ENCODE data around the gene ZNG1C.
"Not testable (repeated sequence)": the region's sequence is repeated elsewhere in the genome, so short reads cannot be mapped to it uniquely, and the experiment has no call there.

Gene ZNG1C

GRCh38 chr9:68241683-68242082 lies at the start of gene ZNG1C:
ZNG1C (plus strand) TSS chr9:68241983; CDS start chr9:68242032, 49 bp downstream.
- not testable (repeated sequence) for DNase-seq (ENCODE audit: low read depth)

DNA sequence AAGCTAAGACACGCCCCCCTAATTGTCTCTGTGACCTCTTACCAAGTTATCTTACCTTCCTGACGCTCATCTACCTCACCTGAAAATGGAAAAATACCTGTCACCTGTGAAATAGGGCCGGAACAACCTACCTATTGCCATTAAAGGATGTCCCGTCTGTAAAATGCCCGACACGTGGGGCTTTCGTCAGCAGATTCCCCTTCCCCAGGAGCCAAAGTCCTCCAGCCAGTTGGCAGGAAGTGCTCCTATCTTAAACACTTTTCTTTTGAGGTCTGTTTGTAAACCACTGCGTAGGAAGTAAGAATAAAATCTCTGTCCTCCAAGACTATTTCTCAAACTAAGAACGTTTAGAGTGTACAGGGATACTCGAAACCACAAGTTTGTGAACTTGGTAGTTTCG lies 654 bp downstream of the ZNG1C start:
- DNase-seq (ENCODE audit: low read depth) = not testable (repeated sequence)

DNA sequence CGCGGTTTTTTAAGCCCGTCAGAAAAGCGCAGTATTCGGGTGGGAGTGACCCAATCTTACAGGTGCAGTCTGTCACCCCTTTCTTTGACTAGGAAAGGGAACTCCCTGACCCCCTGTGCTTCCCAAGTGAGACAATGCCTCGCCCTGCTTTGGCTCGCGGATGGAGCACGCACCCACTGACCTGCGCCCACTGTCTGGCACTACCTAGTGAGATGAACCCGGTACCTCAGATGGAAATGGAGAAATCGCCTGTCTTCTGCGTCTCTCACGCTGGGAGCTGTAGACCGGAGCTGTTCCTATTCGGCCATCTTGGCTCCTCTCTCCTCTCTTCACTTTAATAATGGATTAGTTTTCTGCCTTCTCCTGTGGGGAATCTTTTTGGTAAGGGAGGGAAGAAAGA lies 39.3 kb downstream of the ZNG1C start:
- DNase-seq (ENCODE audit: low read depth) = not testable (repeated sequence)

DNA sequence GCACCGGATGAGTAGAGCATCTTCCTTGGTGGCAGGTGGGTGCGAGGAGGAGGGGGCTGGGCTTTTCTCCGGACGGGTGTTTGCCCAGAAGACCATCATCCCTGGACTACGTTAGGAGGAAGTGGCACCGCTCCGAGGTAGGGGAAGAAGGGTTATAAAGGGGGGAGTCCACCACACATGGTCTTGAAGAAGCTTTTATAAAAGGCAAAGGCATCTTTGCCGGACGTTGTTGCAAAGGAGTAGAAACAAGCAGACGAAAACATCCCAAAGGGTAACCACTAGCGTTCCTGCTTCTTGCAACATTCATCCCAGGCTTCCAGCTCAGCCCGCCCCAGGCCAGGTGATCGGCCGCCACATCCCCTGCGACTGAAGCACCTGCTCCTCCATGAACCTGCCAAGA lies 60.8 kb downstream of the ZNG1C start, which contains the start of gene FOXD4L3:
TSS of gene FOXD4L3 (plus strand) at position 301 of the 400 bp plus-strand sequence. CDS start at position 386, 85 bp downstream.
- DNase-seq (ENCODE audit: low read depth) = not testable (repeated sequence)

DNA sequence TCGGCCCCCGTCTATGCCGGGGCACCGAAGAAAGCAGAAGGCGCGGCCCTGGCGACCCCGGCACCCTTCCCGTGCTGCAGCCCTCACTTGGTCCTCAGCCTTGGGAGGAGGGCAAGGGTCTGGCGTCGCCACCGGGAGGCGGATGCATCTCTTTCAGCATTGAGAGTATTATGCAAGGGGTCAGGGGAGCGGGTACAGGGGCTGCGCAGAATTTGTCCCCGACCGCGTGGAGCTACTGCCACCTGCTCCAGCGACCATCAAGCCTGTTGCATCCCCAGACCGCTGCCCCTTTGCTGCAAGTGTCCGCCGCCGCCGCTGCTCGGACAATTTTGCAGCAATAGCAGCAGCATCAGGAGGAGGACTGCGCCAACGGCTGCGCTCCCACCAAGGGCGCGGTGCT lies 62.0 kb downstream of the ZNG1C start:
- not testable (repeated sequence) for DNase-seq (ENCODE audit: low read depth)

- not testable (repeated sequence) for DNase-seq (ENCODE audit: low read depth)
Measured at GRCh38 chr9:68304212-68304611, 62.4 kb downstream of the ZNG1C start.

DNA sequence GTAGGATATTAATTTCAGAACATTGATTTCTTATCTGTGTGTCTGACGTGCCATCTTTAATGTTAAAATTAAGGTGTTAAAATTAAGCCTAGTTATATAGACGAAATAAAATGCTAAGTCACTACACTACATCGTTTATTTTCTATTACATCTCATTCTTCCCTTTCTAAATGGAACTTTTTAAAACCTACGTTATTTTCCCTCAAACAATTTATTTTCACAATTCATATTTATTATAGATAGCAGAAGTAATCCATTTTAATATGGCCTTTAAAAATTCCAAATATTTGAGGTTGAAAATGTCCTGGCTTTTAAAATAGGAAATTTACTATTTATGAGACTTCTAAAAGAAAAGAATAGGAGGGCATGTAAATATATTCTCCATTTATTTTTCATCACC lies 63.0 kb downstream of the ZNG1C start:
- DNase-seq (ENCODE audit: low read depth) = not testable (repeated sequence)

- not testable (repeated sequence) for DNase-seq (ENCODE audit: low read depth)
Measured at GRCh38 chr9:68305680-68306285, 64.0 kb downstream of the ZNG1C start.

DNA sequence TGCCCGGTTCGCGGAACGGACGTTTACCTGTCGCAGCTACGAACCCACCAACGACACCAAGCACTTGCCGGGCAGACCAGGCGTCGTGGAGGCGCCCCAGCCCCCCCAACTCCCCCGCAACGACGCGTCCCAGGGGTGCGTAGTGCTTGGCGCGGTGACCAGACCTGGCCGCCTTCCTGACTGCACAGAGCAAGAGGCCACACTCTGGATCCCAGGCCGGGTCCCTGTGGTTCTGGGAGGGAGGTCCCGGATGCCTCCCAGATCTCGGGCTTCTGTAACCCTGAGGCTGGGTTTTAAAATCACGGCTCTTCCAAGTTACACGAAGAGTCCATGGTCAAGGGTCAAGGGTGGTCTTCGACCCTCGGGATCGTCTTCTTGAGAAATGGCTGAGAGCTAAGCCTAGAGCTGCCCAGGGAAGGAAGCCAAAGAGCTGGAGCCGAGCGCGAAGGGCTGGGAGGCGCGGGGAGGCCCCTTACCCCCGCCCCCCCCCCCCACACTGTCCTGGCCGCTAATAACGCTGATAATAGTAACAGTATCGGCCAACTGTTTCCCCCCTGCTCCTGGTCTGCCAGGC lies 64.7 kb downstream of the ZNG1C start:
- not testable (repeated sequence) for DNase-seq (ENCODE audit: low read depth)

DNA sequence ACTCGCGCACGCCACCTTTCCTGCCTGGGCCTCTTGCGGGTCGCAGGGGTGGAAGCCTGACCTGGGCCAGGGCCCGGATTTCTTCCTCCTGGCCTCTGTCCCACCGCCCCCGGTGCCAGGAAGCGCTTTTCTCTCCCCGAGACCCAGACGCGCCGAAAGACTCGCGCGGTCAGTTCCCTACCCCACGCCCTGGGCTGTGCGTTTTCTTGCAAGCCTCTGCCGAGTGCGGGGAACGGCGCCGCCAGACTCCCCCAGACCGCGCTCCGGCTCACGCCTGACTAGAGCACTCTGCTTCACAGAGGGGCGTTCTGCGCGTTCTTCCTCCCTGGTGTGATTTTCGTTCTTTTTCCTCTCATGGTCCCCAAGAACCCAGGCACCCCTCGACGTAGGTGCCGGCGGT lies 65.3 kb downstream of the ZNG1C start:
- DNase-seq (ENCODE audit: low read depth) = not testable (repeated sequence)

GRCh38 chr9:68307654-68308053 lies 65.9 kb downstream of the ZNG1C start:
- not testable (repeated sequence) for DNase-seq (ENCODE audit: low read depth)

GRCh38 chr9:68311208-68311607 lies 69.4 kb downstream of the ZNG1C start:
- DNase-seq (ENCODE audit: low read depth) = not testable (repeated sequence)

DNA sequence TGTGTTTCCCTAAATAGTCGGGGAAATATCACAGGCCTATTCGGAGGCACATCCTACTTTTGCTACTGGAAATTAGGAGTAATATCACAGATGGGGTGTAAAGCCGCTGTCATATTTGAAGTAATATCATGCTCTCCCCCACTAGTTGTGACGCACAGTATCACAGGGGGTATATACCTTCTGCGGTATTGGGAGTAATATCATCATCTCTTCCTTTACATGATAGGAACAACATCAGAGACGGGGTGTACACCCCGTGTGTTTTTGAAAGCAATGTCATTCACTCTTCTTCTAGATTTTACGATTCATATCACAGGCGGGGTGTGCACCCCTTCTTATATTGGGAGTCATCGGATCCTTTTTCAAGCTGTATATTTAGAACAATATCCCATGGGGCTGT lies 76.4 kb downstream of the ZNG1C start:
- not testable (repeated sequence) for DNase-seq (ENCODE audit: low read depth)

- not testable (repeated sequence) for DNase-seq (ENCODE audit: low read depth)
Measured at GRCh38 chr9:68323749-68324148, 82.0 kb downstream of the ZNG1C start.

DNA sequence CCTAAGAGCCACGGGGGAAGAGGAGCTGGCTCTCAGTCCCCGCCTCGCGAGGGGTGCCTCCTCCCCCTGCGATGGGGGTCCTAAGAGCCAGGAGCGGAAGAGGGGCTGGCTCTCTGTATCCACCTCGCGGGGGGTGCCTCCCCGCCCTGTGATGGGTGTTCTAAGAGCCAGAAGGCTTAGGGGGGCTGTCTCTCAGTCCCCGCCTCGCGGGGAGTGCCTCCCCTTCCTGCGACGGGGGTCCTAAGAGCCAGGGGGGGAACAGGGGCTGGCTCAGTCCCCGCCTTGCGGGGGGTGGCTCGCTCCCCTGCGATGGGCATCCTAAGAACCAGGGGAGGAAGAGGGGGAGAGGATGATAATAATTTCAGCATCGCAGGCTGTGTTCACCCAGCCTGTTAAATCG lies 82.7 kb downstream of the ZNG1C start:
- not testable (repeated sequence) for DNase-seq (ENCODE audit: low read depth)

- not testable (repeated sequence) for DNase-seq (ENCODE audit: low read depth)
Measured at GRCh38 chr9:68329106-68329505, 87.3 kb downstream of the ZNG1C start.

DNA sequence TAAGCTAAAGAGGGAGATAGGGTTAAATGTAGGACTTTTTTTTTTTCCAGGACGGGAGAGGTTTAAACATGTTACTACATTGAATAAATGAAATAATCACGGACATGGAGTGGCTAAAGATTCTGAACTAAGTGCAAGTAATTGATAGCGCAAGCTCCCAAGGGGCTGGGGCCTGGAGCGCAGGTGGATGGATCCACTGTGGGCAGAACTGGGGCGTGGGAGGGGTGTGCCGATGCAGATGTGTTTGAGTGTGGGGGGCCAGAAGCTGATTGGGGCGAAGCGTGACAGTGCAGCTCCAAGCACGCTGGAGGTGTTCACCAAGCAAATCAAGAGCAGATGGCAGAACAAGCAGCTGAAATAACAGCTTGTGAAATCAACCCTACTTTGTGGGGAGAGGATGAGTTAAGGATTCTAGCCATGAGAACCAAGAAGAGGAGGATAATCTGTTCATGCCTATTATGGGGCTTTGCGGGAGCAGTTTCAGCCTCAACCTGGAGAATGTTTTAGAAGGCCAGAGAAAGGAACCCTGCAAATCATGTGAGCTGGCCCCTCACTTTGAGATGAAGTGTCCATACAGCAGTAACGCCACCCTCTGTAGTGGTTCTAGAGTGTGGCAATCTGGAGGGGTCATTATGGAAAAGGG lies 88.9 kb downstream of the ZNG1C start:
- DNase-seq (ENCODE audit: low read depth) = not testable (repeated sequence)

DNA sequence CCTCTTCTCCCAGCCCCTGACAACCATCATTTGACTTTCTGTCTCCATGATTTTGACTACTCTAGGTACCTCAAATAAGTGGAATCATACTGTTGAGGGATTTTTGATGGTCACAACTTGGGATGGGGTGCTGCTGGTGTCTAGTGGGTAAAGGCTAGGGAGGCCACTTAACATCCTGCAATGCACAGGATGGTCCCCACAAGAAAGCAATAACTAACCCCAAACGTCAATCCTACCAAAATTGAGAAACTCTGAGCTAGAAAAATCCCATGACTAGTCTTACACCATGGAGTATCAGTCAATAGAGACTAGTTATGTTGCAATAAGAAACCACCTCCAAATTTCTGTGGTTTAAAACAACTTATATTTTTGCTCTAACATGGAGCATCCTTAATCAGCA lies 90.3 kb downstream of the ZNG1C start:
- not testable (repeated sequence) for DNase-seq (ENCODE audit: low read depth)

DNA sequence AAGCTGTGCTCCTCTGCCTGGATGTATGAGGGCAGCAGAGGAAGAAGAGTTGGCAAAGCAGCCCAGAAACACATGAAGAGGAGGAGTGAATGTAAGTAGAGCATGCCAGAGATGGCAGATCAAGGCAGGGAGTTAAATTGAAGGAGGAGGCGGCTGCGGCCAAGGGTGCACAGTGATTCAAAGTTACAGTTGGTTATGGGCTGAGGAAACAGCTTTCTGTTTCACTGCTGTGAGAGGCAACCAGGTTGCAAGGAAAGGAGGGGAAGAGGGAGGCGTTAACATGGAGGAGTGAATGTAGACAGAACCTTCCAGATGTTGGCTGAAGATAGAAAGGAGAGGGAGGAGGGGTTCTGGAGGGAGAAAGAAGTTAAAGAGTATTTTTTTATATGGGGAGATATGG lies 94.2 kb downstream of the ZNG1C start:
- not testable (repeated sequence) for DNase-seq (ENCODE audit: low read depth)

- not testable (repeated sequence) for DNase-seq (ENCODE audit: low read depth)
Measured at GRCh38 chr9:68336639-68337339, 95.0 kb downstream of the ZNG1C start.

DNA sequence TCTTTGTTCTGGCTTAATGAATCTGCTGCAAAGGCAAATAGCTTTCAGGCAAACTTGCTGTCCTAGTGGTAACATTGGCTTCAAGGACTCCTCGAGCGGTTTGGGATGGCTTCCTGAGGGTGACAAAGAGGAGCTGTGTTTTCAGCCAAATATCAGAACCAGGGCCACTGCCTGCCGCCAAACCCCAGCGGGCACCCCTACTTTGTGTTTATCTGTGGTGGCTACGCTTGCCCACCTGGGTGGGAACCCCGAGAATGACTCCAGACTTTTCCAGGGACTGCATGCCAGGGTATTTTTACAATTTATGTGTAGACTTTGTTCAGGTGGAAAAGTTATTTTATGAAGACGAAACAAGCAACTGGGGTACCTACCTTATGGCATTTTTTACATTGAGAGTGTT lies 96.2 kb downstream of the ZNG1C start:
- DNase-seq (ENCODE audit: low read depth) = not testable (repeated sequence)

DNA sequence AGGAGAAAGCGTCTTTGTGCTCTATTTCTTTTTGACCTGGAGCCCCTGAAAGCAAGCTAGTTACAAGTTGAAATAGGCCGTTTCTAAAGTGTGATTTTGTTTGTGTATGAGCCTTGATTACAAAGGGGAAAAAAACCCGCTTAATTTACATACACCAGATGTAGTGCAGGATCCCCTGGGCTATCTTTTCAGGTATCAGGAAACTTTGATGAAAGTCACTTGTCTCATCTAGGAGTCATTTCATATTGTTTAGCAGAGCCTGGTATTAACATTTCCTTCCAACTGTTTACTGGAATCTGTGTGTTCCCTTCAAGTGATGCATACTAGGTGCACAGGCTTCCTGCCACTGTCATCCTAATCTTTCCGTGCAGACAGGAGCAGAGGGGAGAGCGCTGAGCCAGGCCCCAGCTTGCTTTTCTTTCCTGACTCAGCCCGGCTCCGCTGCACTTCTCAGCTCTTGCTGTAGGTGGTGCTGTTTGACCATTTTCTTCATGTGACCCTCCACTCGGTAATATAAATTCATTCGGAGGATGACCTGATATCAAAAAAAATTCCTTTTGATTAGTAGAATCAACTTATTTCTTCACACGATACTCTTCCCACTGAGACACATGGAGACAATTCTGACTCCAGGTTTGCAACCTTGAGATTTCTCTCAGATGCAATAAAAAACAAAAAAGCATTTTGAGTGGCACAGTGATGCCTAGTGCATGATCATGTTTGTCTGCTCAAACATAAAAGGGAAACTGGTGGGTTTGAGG lies 100.7 kb downstream of the ZNG1C start:
- DNase-seq (ENCODE audit: low read depth) = not testable (repeated sequence)
